Activated CD4-positive, alpha-beta T cell treated with anti-CD3 and anti-CD28 coated beads for 1 hour (primary cell): Measurements from ENCODE around the gene GRK1.
"Not testable (repeated sequence)": the region's sequence is repeated elsewhere in the genome, so short reads cannot be mapped to it uniquely, and the experiment has no call there.

Source experiments
- DNase-seq: peaks from one replicate; pipeline ENCODE4 v3.0.0-alpha.2; 2020

The GRK1 gene

DNA sequence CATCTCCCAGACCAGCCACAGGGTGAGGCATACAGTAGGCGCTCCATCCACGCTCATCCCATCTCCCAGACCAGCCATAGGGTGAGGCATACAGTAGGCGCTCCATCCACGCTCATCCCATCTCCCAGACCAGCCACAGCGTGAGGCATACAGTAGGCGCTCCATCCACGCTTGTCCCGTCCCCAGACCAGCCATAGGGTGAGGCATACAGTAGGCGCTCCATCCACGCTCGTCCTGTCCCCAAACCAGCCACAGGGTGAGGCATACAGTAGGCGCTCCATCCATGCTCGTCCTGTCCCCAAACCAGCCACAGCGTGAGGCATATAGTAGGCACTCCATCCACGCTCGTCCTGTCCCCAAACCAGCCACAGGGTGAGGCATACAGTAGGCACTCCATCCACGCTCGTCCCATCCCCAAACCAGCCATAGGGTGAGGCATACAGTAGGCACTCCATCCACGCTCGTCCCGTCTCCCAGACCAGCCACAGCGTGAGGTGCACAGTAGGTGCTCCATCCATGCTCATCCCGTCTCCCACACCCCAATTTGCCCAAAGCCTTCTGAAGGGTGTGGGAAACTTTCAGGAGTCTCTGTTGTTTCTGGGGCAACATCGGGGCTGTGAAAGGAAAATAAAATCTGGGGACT, 78.6 kb downstream of the GRK1 start:
- not testable (repeated sequence) for DNase-seq

- no peak for DNase-seq
Measured at GRCh38 chr13:113746143-113746525, 79.1 kb downstream of the GRK1 start.

DNA sequence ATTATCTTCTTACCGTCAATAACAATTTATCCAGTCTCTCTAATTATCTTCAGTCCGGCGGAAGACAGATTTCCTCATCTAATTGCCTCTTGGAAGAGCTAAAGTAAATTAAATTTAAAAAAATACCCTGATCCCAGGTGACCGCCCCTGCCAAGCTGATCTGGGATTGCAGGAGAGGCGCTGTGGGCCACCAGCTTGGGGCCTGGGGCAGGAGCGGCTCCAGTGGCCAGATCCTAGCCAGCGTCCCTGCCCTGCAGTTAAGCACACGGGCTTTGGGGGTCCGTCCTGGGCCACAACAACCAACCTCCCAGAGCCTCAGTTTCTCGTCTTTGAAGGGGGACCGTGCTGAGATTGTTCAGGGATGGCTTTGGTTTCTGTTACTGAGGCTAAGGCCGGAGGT, 79.7 kb downstream of the GRK1 start:
- DNase-seq = no peak

- no peak for DNase-seq
Measured at GRCh38 chr13:113747291-113747833, 80.3 kb downstream of the GRK1 start.

GRCh38 chr13:113748101-113748861, 81.3 kb downstream of the GRK1 start:
- DNase-seq = no peak

DNA sequence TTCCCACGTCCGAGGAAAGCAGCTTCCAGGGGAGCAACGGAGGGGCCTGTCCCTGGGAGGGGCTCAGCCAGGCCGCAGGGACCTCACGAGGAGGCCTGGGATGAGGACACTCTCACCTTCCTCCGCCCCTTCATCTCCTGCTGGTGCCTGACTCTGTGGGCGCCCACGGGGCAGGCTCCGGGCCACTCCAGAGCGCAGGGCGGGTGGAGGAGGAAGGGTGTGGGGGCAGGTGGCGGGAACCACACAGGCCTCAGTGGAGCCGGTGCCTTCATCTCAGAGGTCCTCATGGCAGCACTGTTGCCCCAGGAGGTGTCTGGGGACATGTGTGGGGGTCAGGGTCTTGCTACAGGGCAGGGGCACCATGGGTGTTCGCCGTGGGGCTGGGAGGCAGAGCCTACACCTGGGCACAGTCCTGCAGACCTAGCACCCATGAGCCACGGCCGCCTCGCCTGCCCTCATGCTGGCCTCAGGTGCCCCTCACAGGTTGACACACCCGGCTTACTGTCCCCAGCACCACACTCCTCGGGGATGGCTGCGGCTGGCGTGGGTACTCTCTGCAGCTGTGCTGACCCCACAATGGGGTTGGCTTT, 81.9 kb downstream of the GRK1 start:
- no peak for DNase-seq

- DNase-seq = no peak
Measured at GRCh38 chr13:113749507-113749906, 82.5 kb downstream of the GRK1 start.

DNA sequence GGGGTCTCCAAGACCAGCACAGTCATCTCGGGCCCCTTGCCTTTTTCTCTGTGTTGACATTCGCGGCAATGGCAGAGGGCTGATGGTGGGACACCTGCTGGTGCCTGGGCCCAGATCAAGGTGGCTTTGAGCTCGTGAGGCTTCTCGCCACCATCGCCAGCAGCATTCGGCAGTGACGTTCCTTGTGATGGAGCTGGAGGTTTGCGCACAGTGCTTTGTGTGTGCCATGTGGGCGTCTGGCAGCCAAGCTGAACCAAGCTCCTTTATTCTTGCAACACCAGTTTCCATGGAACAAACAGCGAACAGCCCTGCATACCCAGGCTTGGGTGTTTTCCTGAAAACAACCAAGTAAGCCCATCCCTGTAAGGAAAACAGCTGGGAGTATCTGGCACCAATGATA, 82.9 kb downstream of the GRK1 start:
- no peak for DNase-seq

- DNase-seq = no peak
Measured at GRCh38 chr13:113750554-113751399, 83.8 kb downstream of the GRK1 start.

DNA sequence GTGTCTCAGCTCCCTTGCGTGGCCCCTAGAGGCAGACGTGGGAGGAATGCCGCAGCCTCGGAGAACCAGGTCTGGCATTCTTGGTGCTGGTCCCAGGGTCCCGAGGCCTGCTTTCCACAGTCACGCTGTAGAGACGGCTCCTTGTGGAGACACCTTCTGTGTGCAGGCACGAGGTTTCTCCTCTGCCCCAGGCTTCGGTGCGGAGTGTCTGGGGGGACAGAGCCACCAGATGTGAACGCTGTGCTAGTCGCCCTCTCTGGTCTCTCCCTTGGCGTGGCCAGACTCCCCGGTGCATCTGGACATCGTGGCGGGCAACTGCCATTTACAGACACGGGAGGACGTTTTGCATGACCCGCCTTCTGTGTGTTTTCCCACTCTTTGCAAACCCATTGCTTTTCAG, 84.5 kb downstream of the GRK1 start:
- no peak for DNase-seq

DNA sequence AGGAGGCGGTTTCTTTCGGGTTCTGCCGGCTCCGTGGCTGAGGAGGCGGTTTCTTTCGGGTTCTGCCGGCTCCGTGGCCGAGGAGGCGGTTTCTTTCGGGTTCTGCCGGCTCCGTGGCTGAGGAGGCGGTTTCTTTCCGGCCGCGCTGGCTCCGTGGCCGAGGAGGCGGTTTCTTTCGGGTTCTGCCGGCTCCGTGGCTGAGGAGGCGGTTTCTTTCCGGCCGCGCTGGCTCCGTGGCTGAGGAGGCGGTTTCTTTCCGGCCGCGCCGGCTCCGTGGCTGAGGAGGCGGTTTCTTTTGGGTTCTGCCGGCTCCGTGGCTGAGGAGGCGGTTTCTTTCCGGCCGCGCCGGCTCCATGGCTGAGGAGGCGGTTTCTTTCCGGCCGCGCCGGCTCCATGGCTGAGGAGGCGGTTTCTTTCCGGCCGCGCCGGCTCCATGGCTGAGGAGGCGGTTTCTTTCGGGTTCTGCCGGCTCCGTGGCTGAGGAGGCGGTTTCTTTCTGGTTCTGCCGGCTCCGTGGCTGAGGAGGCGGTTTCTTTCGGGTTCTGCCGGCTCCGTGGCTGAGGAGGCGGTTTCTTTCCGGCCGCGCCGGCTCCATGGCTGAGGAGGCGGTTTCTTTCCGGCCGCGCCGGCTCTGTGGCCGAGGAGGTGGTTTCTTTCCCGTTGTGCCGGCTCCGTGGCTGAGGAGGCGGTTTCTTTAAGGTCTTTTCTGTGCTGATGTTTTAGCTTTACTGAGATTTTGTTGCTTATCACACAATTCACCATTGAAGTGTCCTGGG, 85.4 kb downstream of the GRK1 start:
- not testable (repeated sequence) for DNase-seq

DNA sequence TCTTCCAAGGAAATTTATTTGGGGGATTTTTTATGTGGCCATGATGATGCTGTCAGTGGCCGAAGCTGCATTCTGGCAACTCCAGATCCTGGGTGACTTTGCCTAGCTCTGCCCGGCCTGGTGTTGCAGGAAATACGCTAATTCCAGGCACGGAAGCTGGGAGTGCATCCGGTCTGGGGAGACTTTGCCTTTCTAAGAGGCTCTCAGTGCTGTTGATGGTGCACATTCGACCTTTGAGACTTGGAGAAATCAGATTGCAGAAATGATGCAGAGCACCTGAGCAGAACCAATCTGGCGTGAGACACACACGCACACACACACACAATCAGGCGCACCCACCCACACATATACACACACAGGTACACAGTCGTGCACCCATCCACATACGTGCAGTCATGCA, 86.2 kb downstream of the GRK1 start:
- no peak for DNase-seq

GRCh38 chr13:113754242-113754641, 87.2 kb downstream of the GRK1 start:
- no peak for DNase-seq

- DNase-seq = no peak
Measured at GRCh38 chr13:113754691-113755090, 87.7 kb downstream of the GRK1 start.

GRCh38 chr13:113756441-113757097, 89.5 kb downstream of the GRK1 start:
- no peak for DNase-seq

GRCh38 chr13:113758651-113759524, 91.9 kb downstream of the GRK1 start, which contains the start of gene TMEM255B:
TMEM255B (plus strand) TSS chr13:113759226; CDS start chr13:113759270, 44 bp downstream.
- peak; percentile 63 for DNase-seq

DNA sequence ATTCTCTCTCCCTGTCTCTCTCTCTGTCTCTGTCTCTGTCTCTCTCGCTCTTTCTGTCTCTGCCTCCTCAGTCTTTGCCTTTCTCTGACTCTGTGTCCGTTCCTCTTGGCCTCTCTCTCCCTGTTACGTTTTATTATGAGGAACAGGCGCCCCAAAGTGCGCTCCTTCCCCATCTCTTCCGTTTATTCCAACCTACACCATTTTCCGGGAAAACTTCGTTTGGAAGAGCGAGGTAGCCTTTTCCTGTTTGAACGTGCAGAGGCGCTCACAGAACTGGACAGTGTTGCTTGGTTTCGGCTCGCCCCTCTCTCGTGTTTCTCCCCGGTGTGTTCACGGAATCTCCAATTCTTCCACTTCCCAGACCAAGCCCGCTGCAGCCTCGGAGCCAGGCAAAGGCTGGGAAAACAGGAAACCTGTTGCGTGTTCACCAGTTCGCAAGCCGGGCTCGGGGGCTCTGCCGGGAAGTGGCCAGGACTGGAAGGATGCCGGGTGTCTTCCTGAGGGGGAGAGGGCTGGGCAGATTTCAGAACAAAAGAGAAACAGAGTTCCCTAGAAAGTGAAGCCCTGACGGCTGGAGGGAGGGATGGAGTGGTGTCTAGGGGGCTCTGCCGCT, 92.6 kb downstream of the GRK1 start:
- no peak for DNase-seq

DNA sequence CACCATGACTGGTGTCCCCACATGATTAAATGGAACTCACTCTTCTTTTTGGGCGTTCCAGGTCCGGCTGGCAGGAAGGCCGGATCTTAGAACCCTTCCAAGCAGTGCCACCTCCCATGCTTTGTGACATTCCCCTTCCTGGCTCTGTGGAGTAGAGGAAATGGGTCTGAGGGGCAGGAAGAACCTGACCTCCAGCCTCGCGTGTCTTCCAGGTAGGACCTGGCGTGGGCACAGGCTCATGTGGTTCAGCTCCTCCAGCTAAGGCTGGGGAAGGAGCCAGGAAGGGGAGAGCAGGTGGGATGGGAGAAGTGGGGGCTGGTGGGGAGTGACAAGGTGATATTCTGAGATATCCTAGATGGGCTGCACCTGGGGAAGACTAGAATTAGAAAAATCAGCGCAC, 94.1 kb downstream of the GRK1 start:
- DNase-seq = no peak

GRCh38 chr13:113762075-113762474, 95.1 kb downstream of the GRK1 start:
- DNase-seq = no peak

DNA sequence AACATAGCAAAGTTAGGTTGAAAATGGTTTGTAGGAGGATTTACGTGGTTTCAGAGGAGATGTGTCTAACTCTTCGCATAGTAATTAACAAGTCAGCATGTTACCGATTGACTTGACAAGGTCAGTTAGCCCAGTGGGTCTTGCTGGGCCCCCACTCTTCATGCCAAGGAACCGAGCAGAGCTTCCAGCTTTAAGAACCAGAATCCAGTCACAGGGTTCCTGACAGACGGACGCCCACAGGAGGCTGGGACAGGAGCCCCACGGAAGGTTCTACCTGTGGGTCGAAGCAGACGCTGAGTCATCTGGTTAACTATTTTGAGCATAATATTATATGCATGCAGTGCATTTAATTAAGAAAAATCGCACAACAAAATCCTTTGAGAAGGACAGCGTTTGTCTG, 95.5 kb downstream of the GRK1 start:
- DNase-seq = no peak
